DND-41 (cell line): ENCODE results near the gene MPC1.

Experiments used
- ATAC-seq: fragments of 200-7000 bp; cut with Tn5 transposase; 3 replicates; pipeline ENCODE4 v1.9.1; 2021; ENCODE audit warnings: low read depth; ENCODE audit not compliant: insufficient read depth
- DNase-seq: peaks from one replicate; pipeline ENCODE4 v3.0.0-alpha.2; 2020
- H2AFZ ChIP-seq: 2 replicates; pipeline ENCODE4 v1.6.0; 2012; ENCODE audit warnings: low read depth, low read length
- H3K27ac ChIP-seq: 2 replicates; pipeline ENCODE4 v1.5.1; 2012; ENCODE audit warnings: low read length, inconsistent platforms
- H3K27me3 ChIP-seq: fragments of 200-600 bp; sonication (generic); 2 replicates; pipeline ENCODE4 v1.6.0; 2012; ENCODE audit warnings: low read length, mild to moderate bottlenecking, inconsistent platforms; ENCODE audit not compliant: insufficient read depth, poor library complexity
- H3K36me3 ChIP-seq: 2 replicates; pipeline ENCODE4 v1.5.1; 2012; ENCODE audit warnings: low read length, inconsistent platforms; ENCODE audit not compliant: insufficient read depth
- H3K4me1 ChIP-seq: 2 replicates; pipeline ENCODE4 v1.5.1; 2012; ENCODE audit warnings: mild to moderate bottlenecking, low read length; ENCODE audit not compliant: insufficient read depth
- H3K4me2 ChIP-seq: 2 replicates; pipeline ENCODE4 v1.6.0; 2012; ENCODE audit warnings: mild to moderate bottlenecking, moderate library complexity, low read length, inconsistent platforms; ENCODE audit not compliant: insufficient read depth
- H3K4me3 ChIP-seq, 2 experiments: fragments of 200-600 bp in 1 of 2; shearing (Covaris generic) in 1 of 2; 2 replicates each; pipeline ENCODE4 v1.5.1; 2012 to 2016; ENCODE audit warnings: inconsistent platforms in 2 of 2, low read length in 2 of 2, mild to moderate bottlenecking in 2 of 2, low read depth in 1 of 2, moderate library complexity in 1 of 2
- H3K79me2 ChIP-seq: 2 replicates; pipeline ENCODE4 v1.6.0; 2012; ENCODE audit warnings: low read length, inconsistent platforms; ENCODE audit not compliant: insufficient read depth
- H3K9ac ChIP-seq: 2 replicates; pipeline ENCODE4 v1.6.0; 2012; ENCODE audit warnings: low read depth, mild to moderate bottlenecking, inconsistent platforms, low read length, moderate library complexity
- H3K9me3 ChIP-seq: 2 replicates; pipeline ENCODE4 v1.5.1; 2012; ENCODE audit warnings: low read length, moderate library complexity, mild to moderate bottlenecking, inconsistent platforms; ENCODE audit not compliant: insufficient read depth, severe bottlenecking
- H4K20me1 ChIP-seq: 2 replicates; pipeline ENCODE4 v1.6.0; 2012; ENCODE audit warnings: low read length; ENCODE audit not compliant: insufficient read depth
- CTCF ChIP-seq: IDR thresholded peaks from 2 replicates; pipeline ENCODE4 v1.5.1; 2012; ENCODE audit warnings: borderline replicate concordance, low read length, moderate library complexity, mild to moderate bottlenecking; ENCODE audit not compliant: poor library complexity, severe bottlenecking; ENCODE audit errors: extremely low read depth
- EZH2 ChIP-seq: IDR thresholded peaks from 3 replicates; pipeline ENCODE4 v1.6.1; 2012; ENCODE audit warnings: borderline replicate concordance, low read depth, mild to moderate bottlenecking, moderate library complexity, low read length, inconsistent platforms; ENCODE audit not compliant: severe bottlenecking

MPC1 gene

GRCh38 chr6:166411271-166411670 lies 28.5 kb upstream of the MPC1 start:
- TF ChIP-seq CTCF (peak; percentile 22), EZH2 (no peak)
- peak overlapping the region; percentile 64 for H3K4me2 ChIP-seq
- peak; percentile 32; the same call in 2 of the 3 replicates for ATAC-seq
- peak overlapping the region; percentile 19 for H3K9ac ChIP-seq
- H4K20me1 ChIP-seq = no peaks in the 10 kb centered on the region
- H3K36me3 ChIP-seq = no peaks in the 10 kb centered on the region
- H3K27me3 ChIP-seq = no peaks in the 10 kb centered on the region
- no peaks in the 10 kb centered on the region for H3K9me3 ChIP-seq
- H3K27ac ChIP-seq = peak overlapping the region; percentile 72
- H2AFZ ChIP-seq = peak overlapping the region; percentile 32; the same call in 1 of the 2 replicates
- H3K79me2 ChIP-seq = no peaks in the 10 kb centered on the region
- peak overlapping the region in 1 of 2 experiments; percentile 28; a peak in 2 of 4 replicates for H3K4me3 ChIP-seq
- H3K4me1 ChIP-seq = peaks cover 41% of the 10 kb centered on the region
- no peak for DNase-seq

- DNase-seq = no peak
- H3K4me2 ChIP-seq = no peak overlapping the region
- H2AFZ ChIP-seq = no peak overlapping the region
- H3K9me3 ChIP-seq = no peaks in the 10 kb centered on the region
- H3K27me3 ChIP-seq = no peaks in the 10 kb centered on the region
- no peaks in the 10 kb centered on the region for H4K20me1 ChIP-seq
- ATAC-seq = no peak
- H3K79me2 ChIP-seq = no peaks in the 10 kb centered on the region
- TF ChIP-seq CTCF = no peak
- TF ChIP-seq EZH2 = no peak
- H3K27ac ChIP-seq = peak overlapping the region; percentile 10; the same call in 1 of the 2 replicates
- no peaks in the 10 kb centered on the region for H3K36me3 ChIP-seq
- H3K9ac ChIP-seq = no peak overlapping the region
- no peak overlapping the region for H3K4me3 ChIP-seq
- peaks cover 33% of the 10 kb centered on the region for H3K4me1 ChIP-seq
These were observed 27.7 kb upstream of the MPC1 start for GRCh38 chr6:166410426-166410935.

GRCh38 chr6:166408936-166409755 lies 26.4 kb upstream of the MPC1 start:
- DNase-seq (no peak), ATAC-seq (no peak)
- Histone ChIP-seq H3K4me1 (peaks cover 26% of the 10 kb centered on the region), H3K79me2 (no peaks in the 10 kb centered on the region), H3K36me3 (no peaks in the 10 kb centered on the region), H3K27me3 (no peaks in the 10 kb centered on the region), H3K9ac (no peak overlapping the region), H3K9me3 (no peaks in the 10 kb centered on the region), H2AFZ (no peak overlapping the region), H3K4me2 (no peak overlapping the region), H3K27ac (no peak overlapping the region), H3K4me3 (no peak overlapping the region), H4K20me1 (no peaks in the 10 kb centered on the region)
- no peak for TF ChIP-seq EZH2
- TF ChIP-seq CTCF = no peak
